ENCODE results near the gene WDR64.
"Not testable (repeated sequence)": the region's sequence is repeated elsewhere in the genome, so short reads cannot be mapped to it uniquely, and the experiment has no call there.

Gene WDR64

GRCh38 chr1:241701483-241702295 is 49.6 kb downstream of the WDR64 start:
- no peak for DNase-seq (ENCODE audit: low read depth in 2 of 2)

- DNase-seq (ENCODE audit: low read depth in 2 of 2): no peak
Measured at GRCh38 chr1:241702442-241703373, 50.6 kb downstream of the WDR64 start.

- not testable (repeated sequence) for DNase-seq (ENCODE audit: low read depth in 2 of 2)
Measured at GRCh38 chr1:241703739-241704138, 51.7 kb downstream of the WDR64 start.

- no peak for DNase-seq (ENCODE audit: low read depth in 2 of 2)
Measured at GRCh38 chr1:241706257-241706656, 54.2 kb downstream of the WDR64 start.

GRCh38 chr1:241706967-241707366 is 54.9 kb downstream of the WDR64 start:
- no peak for DNase-seq (ENCODE audit: low read depth in 2 of 2)

GRCh38 chr1:241707442-241707841 is 55.4 kb downstream of the WDR64 start:
- no peak for DNase-seq (ENCODE audit: low read depth in 2 of 2)

GRCh38 chr1:241711326-241711725 is 59.2 kb downstream of the WDR64 start:
- DNase-seq (ENCODE audit: low read depth in 2 of 2): no peak

GRCh38 chr1:241713316-241713715 is 61.2 kb downstream of the WDR64 start:
- DNase-seq (ENCODE audit: low read depth in 2 of 2): no peak

GRCh38 chr1:241714321-241715218 is 62.5 kb downstream of the WDR64 start:
- no peak for DNase-seq (ENCODE audit: low read depth in 2 of 2)

- DNase-seq (ENCODE audit: low read depth in 2 of 2): no peak
Measured at GRCh38 chr1:241715435-241715834, 63.4 kb downstream of the WDR64 start.

GRCh38 chr1:241715956-241716355 is 63.9 kb downstream of the WDR64 start:
- DNase-seq (ENCODE audit: low read depth in 2 of 2): no peak

- peak; percentile 8 to 9 for DNase-seq (ENCODE audit: low read depth in 2 of 2)
Measured at GRCh38 chr1:241716915-241717656, 65.0 kb downstream of the WDR64 start.

- DNase-seq (ENCODE audit: low read depth in 2 of 2): no peak
Measured at GRCh38 chr1:241717975-241718374, 65.9 kb downstream of the WDR64 start.

GRCh38 chr1:241721011-241721410 is 68.9 kb downstream of the WDR64 start:
- DNase-seq (ENCODE audit: low read depth in 2 of 2): no peak

- DNase-seq (ENCODE audit: low read depth in 2 of 2): no peak
Measured at GRCh38 chr1:241722947-241723346, 70.9 kb downstream of the WDR64 start.

GRCh38 chr1:241724741-241725356 is 72.8 kb downstream of the WDR64 start:
- DNase-seq (ENCODE audit: low read depth in 2 of 2): no peak

- no peak for DNase-seq (ENCODE audit: low read depth in 2 of 2)
Measured at GRCh38 chr1:241730031-241730430, 78.0 kb downstream of the WDR64 start.

- no peak for DNase-seq (ENCODE audit: low read depth in 2 of 2)
Measured at GRCh38 chr1:241733899-241734298, 81.8 kb downstream of the WDR64 start.

GRCh38 chr1:241734533-241734932 is 82.5 kb downstream of the WDR64 start:
- DNase-seq (ENCODE audit: low read depth in 2 of 2): no peak

- DNase-seq (ENCODE audit: low read depth in 2 of 2): not testable (repeated sequence)
Measured at GRCh38 chr1:241735493-241735926, 83.4 kb downstream of the WDR64 start.

All from stimulated activated CD4-positive, alpha-beta T cell treated with anti-CD3 and anti-CD28 coated beads, Interleukin-15, amount 100 ng/mL, for 48 hours (primary cell).